ENCODE results near the gene NRAP.

The NRAP gene, protein sequence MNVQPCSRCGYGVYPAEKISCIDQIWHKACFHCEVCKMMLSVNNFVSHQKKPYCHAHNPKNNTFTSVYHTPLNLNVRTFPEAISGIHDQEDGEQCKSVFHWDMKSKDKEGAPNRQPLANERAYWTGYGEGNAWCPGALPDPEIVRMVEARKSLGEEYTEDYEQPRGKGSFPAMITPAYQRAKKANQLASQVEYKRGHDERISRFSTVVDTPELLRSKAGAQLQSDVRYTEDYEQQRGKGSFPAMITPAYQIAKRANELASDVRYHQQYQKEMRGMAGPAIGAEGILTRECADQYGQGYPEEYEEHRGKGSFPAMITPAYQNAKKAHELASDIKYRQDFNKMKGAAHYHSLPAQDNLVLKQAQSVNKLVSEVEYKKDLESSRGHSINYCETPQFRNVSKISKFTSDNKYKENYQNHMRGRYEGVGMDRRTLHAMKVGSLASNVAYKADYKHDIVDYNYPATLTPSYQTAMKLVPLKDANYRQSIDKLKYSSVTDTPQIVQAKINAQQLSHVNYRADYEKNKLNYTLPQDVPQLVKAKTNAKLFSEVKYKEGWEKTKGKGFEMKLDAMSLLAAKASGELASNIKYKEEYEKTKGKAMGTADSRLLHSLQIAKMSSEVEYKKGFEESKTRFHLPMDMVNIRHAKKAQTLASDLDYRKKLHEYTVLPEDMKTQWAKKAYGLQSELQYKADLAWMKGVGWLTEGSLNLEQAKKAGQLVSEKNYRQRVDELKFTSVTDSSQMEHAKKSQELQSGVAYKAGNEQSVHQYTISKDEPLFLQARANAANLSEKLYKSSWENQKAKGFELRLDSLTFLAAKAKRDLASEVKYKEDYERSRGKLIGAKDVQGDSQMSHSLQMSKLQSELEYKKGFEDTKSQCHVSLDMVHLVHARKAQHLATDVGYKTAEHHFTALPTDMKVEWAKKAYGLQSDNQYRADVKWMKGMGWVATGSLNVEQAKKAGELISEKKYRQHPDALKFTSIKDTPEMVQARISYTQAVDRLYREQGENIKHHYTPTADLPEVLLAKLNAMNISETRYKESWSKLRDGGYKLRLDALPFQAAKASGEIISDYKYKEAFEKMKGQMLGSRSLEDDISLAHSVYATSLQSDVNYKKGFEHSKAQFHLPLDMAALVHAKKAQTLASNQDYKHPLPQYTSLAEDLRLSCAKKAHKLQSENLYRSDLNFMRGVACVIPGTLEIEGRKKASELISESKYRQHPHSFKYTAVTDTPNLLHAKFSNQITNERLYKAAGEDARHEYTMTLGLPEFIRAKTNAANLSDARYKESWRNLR (N-terminal part only)

DNA sequence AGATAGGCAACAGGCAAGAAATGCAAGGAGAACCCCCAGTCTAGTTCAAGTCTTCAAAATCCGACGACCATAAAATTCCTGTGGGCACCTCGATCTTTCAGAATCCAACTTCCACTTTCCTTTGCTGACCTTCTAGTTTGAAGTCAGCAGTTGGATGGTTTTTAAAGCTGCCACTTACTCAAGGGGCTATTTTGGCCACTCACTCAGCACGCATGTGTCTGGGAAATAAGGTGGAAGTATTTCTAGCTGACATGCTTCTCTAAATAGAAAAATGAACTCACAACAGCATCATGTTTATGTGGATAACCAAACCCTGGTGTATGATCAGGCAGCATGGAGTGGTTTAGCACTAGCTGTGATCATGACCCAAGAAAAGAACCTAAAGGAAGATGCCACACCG, at the start of gene NRAP:
TSS of gene NRAP (minus strand) at position 134 of the 400 bp plus-strand sequence. CDS start 159 bp downstream, outside the sequence.
- FAIRE-seq, result no peak

DNA sequence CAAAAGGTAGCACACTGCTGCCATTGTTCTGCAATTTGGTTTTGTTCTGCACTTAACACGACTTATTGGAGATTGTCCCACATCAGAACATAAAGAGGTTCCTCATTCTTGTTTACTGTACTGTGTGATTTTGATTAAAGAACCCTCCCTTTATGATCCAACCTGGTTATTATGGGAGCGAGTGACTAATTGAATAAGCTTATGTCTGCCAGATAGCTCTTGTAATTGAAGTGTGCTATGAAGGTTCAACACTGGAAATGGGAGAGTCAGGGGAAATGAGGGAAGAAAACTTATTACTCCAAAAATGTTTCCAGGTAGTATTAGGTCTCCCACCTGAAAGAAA, 49.8 kb upstream of the NRAP start:
- FAIRE-seq, result no peak

DNA sequence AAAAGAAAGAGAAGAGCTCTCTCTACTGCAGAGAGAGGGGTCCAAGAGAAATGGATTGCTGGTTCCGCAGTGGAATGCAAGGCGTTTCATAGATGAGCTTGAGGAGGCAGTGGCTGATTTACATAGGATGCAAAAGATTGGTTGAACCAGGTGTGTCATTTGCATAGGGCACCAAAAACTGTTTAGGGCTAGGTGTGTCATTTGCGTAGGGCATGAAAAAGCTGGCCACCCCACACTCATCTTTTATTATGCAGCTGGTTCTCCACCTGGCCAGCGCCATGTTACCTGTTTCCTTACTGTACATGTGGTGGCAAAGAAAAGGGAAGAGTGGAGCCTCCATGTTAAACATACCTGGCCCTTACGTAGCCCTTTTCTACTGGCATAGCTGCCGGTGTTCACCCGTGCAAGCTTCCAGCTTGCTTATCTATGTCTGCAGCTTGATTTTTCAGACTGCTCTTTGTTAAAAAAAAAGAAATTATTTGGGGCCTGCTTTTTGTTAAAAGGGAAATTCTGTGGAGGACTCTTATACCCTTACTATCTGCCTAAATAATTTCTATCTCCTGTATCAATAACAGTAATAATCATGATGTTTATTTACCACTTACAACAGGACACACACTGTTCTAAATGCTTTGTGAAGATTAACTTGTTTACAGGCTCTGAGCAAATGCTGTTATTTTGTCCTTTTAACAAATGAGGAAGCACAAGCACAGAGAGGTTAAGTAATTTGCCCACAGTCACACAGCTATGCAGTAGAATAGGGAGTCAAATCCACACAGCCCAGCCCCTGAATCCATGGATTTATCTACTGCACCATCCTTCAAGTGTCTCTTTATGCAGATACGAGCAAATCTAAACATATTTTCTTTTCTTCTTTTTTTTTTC, 49.2 kb upstream of the NRAP start:
- no peak for FAIRE-seq

DNA sequence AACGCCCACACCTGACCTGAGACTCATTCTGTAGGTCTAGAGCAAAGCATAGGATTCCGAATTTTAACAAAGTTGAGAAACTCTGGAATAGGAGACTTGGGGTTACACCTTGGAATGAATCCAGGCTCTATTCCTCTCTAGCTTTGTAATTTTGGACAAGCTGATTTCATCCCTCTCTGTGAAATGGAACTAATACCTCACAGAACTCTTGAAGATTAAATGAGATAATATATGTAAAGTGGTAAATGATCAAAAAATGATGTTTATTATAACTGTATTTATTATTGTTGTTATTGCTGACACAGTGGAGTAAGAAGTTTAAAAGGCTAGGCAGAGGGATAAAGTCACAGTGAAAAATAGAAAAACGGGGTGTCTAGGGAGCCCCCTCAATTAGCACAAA, 48.2 kb upstream of the NRAP start:
- no peak for FAIRE-seq

DNA sequence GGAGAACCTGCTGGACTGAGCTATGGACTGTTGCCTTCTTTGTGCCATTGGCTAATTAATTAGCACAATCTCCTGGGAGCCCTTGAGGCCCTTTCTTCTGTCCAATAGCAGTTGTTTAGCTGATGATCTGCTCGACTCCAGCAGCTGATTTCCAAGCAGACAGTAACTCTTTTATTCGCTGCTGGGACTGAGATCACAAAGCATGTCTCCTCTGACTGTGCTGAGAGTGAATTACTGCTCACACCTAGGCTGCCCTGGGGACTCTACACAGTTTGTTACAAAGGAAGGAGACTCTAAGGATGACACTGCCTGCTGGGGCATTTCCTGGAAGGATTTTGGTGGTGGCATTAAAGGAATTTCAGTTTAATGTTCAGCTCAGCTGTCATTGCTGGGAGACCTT, 47.3 kb upstream of the NRAP start:
- no peak for FAIRE-seq

DNA sequence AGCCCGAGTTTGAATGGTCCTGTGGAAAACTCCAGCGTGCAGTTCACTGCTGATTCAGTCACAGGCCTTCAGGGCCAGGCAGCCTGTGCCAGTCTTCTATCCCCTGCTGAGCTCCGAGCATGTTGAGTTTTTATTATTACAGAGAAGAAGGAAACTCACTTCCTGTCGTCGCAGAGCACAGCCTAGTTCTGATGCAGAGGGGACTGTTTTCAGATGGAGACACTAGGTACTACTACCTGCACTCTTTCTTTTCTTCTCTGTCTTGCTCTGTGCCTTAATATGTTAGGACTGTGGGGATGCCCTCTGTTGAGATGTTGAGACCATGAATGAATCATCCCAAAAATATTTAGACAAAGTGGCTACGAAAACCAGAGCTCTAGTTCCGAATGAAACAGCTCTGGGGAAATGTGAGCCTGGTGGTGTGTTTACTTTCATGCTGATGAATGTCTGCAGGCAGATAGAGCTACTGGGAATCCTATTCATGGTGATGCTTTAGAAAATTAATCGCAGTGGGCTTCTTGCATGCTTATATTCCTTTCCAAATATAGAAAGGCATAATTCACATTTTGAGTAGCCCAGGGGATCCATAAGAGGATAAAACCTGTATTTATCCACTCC, 45.5 kb upstream of the NRAP start:
- FAIRE-seq, result no peak

DNA sequence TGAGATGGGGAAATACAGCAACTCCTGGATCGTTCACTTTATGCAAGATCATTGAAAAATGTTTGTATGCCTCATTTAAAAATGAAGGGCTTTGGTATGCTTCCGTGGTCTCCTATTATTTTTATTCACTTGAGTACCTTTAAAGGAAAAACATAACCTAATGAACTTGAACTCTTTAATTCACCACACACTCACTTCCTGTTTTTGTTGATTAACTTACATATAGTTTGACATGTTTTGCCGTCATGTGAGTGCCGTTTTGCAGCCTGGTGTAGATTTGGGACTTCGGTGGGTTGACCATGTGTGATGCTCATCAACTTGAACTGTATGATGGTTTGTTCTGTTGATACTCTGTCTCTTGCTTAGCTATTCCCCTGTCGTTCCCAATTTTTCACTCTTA, 44.8 kb upstream of the NRAP start:
- no peak for FAIRE-seq

DNA sequence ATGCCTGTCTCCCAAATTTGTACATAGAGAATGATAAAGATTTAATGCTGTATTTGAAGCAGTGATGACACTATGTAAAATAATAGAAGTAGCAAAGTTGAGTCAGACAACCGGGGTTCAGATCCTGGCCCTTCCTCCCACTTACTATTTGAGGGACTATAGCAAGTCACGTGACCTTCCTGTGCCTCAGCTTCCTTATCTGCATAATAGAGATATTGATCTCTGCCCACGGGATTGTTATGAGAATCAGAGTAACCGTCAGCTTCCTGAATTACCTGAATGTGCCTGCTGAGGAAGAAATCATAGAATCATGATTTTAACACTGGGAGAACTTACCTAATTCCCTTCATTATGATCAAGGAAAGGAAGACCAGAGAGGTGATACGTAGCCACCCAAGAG, 42.8 kb upstream of the NRAP start:
- no peak for FAIRE-seq

DNA sequence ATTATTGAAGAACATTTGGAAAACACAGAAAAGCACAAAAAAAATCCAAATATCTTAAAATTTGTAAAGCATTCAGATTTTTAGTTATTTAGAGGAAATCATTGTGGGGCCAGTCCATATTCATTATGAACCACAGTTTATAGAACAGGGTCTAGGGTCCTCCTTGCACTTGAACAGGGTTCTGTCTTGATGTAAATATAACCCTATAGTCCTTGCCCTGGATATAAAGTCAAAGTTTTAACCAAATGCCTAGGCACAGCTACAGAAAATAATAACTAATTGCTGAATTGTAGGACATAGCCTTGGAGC, 41.5 kb upstream of the NRAP start:
- no peak for FAIRE-seq

DNA sequence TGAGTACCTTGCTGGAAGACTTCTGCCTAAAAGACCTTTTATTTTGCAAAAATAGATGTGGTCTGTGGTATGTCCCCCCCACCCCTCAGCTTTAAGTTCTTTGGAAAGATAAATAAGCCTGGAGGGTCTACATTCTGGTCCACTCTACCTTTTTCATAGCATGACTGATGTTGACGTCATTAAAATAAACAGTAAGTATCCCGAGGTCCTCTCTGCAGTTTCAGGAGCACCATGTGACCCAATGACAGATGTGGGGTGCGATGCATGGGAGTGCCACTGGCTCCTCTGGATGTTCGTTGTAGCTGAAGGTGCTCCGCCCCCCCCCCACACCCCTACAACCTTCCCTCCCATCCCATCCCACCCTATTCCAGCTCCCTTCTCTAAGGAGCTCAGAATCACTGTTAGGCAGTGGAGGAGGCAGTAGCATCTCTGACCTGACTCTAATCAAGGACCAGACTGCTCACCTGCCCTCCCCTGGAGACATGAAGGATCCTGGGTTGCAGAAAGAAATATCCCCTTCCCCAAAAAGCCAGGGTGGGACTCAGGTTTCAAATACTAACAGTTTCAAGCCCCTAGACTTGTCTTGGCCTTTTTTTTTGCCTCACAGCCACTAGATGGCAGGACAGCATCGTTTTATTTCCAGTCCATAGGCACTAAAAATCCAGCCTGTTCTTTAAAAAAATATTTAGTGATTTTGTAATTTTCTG, 40.9 kb upstream of the NRAP start:
- no peak for FAIRE-seq

DNA sequence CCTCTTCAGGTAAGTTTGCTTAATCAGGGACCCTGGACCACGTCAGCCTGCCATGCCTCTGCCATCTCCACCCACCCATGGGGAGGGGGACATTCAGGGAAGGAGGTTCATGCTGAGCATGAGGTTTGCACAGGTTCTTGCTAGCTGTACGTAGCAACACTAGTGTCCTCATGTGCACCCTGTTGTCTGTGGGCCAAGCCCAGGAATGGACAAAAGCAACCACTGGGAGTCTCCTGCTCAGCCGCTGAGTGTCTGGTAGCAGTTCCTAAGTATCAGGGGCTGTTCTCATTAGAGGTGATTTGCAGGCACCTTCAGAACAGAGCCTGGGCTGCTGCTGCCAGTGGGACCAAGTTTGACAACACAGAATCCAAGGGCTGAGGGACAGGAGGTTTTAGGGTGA, 33.8 kb upstream of the NRAP start:
- no peak for FAIRE-seq

DNA sequence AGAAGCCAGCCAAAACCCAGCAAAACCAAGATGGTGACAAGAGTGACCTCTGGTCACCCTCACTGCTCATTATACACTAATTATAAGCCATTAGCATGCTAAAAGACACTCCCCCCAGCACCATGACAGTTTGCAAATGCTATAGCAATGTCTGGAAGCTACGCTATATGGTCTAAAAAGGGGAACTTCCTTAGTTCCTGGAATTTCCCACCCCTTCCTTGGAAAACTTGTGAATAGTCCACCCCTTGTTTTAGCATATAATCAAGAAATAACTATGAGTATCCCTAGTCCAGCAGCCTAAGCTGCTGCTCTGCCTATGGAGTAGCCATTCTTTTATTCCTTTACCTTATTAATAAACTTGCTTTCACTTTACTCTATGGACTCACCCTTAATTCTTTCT, 31.9 kb upstream of the NRAP start:
- FAIRE-seq, result no peak

DNA sequence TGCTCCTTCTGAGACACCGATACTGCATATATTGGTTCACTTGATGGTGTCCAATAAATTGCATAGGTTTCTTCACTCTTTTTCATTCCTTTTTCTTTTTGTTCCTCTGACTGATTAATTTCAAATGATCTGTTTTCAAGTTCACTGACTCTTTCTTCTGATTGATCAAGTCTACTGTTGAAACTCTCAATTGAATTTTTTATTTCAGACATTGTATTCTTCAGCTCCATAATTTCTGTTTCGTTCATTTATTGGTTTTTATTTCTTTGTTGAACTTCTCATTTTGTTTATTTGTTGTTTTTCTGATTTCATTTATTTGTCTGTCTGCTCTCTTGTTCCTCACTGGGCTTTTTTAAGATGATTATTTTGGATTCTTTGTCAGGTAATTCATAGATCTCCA, 29.5 kb upstream of the NRAP start:
- FAIRE-seq, result no peak

DNA sequence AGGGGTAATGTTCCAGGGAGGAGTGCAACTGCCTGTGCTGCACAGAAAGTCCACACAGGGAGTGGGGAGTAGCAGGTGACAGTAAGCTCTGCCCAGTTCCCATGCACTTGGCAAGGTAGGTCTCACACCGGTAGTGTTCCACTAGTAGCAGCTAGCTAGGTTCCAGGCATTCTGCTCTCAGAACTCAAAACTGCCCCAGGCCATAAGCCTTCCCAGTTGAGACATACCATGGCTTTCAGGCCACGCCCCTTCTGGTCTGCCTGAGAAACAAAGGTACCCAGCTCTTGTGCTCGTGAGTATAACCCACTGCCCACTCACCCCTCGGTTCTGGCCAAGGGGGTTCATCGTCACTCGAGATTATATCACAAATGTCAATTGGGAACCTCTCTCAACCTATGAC, 28.4 kb upstream of the NRAP start:
- FAIRE-seq, result no peak

DNA sequence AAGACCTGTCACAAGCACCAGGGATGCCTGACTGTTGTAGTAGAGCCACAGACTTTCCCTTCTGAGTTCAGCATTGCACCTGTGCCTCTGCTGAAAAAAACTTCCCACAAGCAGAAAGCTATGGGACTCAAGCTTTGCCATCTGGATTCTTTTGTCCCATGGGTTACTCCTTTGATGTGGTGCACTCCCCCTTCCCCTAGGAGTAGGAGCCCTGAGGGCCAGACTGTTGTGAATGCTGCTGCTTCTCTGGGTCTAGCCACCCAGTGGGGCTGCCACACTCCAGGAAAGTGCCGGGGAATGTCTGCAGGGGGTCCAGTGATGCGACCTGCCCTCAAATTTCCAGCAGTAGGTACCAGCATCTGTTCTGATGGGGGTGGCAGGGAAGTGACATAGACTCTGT, 27.5 kb upstream of the NRAP start:
- FAIRE-seq, result no peak

DNA sequence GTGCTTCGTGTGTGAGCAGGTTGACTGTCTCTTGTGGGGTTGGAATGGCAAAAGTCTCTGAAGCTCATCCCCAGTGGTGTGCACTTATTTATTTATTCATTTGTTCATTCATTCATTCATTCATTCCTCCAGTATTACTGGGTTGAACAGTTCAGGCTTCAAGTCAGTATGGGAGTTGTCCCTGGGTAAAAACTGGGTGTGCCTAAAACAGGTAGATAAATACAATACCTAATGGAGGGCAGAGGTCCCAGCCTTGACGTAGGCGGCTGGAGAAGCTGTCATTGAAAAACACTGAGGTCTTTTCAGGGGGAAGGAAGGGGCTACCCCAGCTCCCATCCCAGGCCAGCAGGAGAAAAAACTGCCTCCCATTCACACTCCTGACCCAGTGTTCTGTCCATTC, 26.9 kb upstream of the NRAP start:
- no peak for FAIRE-seq

DNA sequence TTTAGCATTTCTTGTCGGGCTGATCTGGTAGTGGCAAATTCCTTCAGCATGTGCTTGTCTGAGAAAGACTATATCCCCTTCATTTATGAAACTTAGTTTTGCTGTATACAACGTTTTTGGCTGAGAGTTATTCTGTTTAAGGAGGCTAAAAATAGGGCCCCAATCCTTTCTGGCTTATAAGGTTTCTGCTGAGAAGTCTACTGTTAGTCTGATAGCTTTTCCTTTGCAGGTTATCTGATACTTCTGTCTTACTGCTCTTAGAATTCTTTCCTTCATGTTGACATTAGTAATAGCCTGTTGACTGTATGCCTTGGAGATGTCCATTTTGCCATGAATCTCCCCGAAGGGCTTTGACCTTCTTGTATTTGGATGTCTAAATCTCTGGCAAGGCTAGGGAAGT, 25.7 kb upstream of the NRAP start:
- no peak for FAIRE-seq

DNA sequence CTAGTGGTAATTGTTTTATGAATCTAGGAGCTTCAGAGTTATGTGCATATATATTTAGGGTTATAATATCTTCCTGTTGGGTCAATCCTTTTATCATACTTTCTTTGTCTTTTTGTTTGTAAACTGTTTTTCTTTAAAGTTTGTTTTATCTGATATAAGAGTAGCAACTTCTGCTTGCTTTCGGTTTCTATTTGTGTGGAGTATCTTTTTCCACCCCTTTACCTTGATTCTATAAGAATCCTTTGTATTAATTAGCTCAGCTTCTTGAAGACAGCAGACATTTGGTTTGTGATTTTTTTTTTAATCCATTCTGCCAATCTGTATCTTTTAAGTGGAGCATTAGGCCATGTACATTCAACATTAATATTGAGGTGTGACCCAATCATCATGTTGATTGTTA, 25.2 kb upstream of the NRAP start:
- peak; percentile 55 for FAIRE-seq

DNA sequence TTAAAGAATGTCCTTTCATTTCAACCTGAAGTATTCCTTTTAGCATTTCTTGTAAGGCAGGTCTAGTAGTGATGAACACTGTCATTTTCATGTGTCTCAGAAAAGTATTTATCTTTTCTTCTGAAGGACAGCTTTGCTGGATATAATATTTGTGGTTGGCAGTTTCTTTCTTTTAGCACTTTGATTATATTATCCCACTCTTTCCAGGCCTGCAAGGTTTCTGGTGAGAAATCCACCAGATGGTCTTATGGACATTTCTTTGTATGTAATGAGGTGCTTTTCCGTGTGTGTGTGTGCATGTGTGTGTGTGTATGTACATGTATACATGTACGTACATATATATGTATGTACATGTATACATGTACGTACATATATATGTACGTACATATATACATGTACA, 23.2 kb upstream of the NRAP start:
- FAIRE-seq, result no peak

DNA sequence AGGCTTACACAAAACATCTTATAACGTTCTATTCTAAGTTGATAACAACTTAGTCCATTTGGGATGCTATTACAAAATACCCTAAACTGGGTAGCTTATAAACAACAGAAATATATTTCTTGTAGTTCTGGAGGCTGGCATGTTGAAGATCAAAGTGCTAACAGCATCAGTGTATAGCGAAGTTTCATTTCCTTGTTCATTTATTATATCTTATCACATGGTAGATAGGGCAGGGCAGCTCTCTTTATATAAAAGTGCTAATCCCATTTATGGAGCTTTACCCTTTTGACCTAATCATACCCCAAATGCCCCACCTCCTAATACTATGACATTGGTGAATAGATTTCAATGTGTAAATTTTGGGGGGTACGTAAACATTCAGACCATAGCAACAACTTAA, 22.2 kb upstream of the NRAP start:
- FAIRE-seq, result no peak

DNA sequence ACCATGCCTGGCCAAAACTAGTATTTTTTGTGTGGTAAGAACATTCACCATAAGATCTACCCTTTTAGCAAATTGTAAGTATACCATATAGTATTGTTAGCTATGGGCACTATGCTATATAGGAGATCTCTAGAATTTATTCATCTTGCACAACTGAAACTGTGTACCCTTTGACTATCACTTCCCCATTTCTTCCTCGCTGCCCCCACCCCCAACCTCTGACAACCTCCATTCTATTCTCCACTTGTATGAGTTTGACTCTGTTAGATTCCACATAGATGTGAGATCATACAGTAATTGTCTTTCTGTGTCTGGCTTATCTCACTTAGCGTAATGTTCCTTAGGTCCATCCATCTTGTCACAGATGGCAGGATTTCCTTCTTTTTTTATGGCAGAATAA, 19.5 kb upstream of the NRAP start:
- FAIRE-seq, result no peak
